ENCODE data around the gene FSTL4. TPM values are rescaled to one million over a fixed set of nuclear protein-coding genes. Genes with fewer than 3 reads are reported as not detected.
"Not testable (repeated sequence)": the region's sequence is repeated elsewhere in the genome, so short reads cannot be mapped to it uniquely, and the experiment has no call there.

FSTL4 gene
- total and polyA plus RNA-seq, 4 donors = 2.3 to 6.4 (median 5.5) TPM

DNA sequence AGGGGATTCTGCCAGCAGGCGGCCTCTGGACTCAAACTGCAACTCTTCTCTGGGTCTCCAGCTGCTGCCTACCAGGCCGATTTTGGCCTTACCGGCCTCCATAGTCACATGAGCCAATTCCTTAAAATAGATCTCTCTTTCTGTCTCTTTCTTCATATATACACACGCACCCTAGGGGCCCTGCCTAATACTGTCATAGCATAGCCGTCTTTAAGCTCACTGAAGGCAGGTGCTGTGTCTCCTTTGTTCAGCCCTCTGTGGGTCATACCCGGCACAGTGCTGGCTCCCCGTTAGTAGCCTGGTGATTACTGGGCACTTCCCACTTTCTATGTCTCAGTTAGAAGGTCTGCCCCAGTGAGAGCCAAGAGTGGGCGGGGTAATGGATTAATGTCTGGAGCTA lies 419.6 kb downstream of the FSTL4 start:
- no peak for DNase-seq (ENCODE audit: low read depth in 4 of 6, low spot score in 6 of 6)
- no peak overlapping the region for H3K27ac ChIP-seq (ENCODE audit: low read depth, low read length)
- no peaks in the 10 kb centered on the region for H3K36me3 ChIP-seq (ENCODE audit: control insufficient read depth, insufficient read depth, low read length)
- H3K4me1 ChIP-seq (ENCODE audit: control insufficient read depth, insufficient read depth, low read length) = no peaks in the 10 kb centered on the region
- 88% methylated on average over 8 of the region's 8 CpGs for WGBS (ENCODE audit: insufficient coverage)
- H3K9me3 ChIP-seq (ENCODE audit: control insufficient read depth, insufficient read depth, low read length) = no peaks in the 10 kb centered on the region
- no peaks in the 10 kb centered on the region for H3K27me3 ChIP-seq (ENCODE audit: control insufficient read depth, insufficient read depth, low read length)
- no peak overlapping the region for H3K4me3 ChIP-seq (ENCODE audit: low read depth, low read length)

DNA sequence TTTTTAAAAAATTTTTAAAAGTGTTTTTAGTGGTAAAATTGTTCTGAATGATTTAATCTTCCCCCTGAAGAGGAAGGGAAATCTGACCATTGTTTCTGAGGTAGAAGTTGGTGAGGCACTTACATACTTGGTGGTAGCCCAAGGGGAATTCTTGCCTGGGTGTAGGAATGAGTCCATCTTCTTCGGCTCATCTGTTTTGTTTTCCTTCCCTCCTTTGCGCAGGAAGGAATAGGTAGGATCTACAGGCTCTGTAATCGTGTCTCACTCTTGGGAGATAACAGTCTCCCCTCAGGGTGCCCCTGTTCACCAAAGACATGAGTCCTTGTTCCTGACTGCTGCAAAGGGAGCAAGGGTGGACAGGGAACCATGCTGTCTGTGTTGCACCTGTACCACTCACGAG lies 422.5 kb downstream of the FSTL4 start:
- no peaks in the 10 kb centered on the region for H3K36me3 ChIP-seq (ENCODE audit: control insufficient read depth, insufficient read depth, low read length)
- H3K4me1 ChIP-seq (ENCODE audit: control insufficient read depth, insufficient read depth, low read length) = no peaks in the 10 kb centered on the region
- no peaks in the 10 kb centered on the region for H3K27me3 ChIP-seq (ENCODE audit: control insufficient read depth, insufficient read depth, low read length)
- H3K9me3 ChIP-seq (ENCODE audit: control insufficient read depth, insufficient read depth, low read length) = no peaks in the 10 kb centered on the region
- 100% methylated on average over 2 of the region's 4 CpGs for WGBS (ENCODE audit: insufficient coverage)
- H3K4me3 ChIP-seq (ENCODE audit: low read depth, low read length) = no peak overlapping the region
- H3K27ac ChIP-seq (ENCODE audit: low read depth, low read length) = no peak overlapping the region
- no peak for DNase-seq (ENCODE audit: low read depth in 4 of 6, low spot score in 6 of 6)

DNA sequence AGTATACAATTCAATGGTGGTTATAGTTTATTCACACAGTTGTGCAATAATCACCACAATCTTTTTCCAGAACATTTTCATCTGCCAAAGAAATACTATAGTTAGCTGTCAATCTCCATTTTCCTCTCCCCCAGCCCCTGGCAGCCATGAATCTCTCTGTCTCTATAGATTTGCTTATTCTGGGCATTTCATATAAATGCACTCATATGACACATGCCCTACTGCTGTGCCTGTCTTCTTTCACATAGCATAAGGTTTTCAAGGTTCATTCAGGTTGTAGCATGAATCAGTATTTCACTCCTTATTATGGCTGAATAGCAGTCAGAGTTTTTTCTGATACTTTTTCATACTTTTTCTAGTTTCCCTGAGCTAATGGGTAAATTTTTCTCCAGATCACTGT lies 432.9 kb downstream of the FSTL4 start:
- no peaks in the 10 kb centered on the region for H3K9me3 ChIP-seq (ENCODE audit: control insufficient read depth, insufficient read depth, low read length)
- no peaks in the 10 kb centered on the region for H3K36me3 ChIP-seq (ENCODE audit: control insufficient read depth, insufficient read depth, low read length)
- DNase-seq (ENCODE audit: low read depth in 4 of 6, low spot score in 6 of 6) = no peak
- H3K27ac ChIP-seq (ENCODE audit: low read depth, low read length) = no peak overlapping the region
- H3K27me3 ChIP-seq (ENCODE audit: control insufficient read depth, insufficient read depth, low read length) = no peaks in the 10 kb centered on the region
- H3K4me3 ChIP-seq (ENCODE audit: low read depth, low read length) = no peak overlapping the region
- no peaks in the 10 kb centered on the region for H3K4me1 ChIP-seq (ENCODE audit: control insufficient read depth, insufficient read depth, low read length)

DNA sequence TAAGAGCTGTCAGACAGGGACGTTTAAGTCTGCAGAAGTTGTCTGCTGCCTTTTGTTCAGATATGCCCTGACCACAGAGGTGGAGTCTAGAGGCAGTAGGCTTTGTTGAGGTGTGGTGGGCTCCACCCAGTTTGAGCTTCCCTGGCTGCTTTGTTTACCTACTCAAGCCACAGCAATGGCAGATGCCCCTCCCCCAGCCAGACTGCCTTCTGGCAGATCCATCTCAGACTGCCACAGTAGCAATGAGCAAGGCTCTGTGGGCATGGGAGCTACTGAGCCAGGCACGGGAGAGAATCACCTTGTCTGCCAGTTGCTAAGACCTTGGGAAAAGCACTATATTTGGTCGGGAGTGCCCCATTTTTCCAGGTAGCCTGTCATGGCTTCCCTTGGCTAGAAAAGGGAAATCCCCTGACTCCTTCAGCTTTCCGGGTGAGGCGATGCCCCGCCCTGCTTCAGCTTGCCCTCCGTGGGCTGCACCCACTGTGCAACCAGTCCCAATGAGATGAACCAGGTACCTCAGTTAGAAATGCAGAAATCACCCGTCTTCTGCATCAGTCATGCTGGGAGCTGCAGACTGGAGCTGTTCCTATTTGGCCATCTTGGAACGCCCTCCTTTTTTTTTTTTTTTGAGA lies 441.5 kb downstream of the FSTL4 start:
- not testable (repeated sequence) for DNase-seq (ENCODE audit: low read depth in 4 of 6, low spot score in 6 of 6); H3K36me3 ChIP-seq (ENCODE audit: control insufficient read depth, insufficient read depth, low read length); H3K4me1 ChIP-seq (ENCODE audit: control insufficient read depth, insufficient read depth, low read length); H3K9me3 ChIP-seq (ENCODE audit: control insufficient read depth, insufficient read depth, low read length); H3K27ac ChIP-seq (ENCODE audit: low read depth, low read length); H3K4me3 ChIP-seq (ENCODE audit: low read depth, low read length); H3K27me3 ChIP-seq (ENCODE audit: control insufficient read depth, insufficient read depth, low read length)
- 82% methylated on average over 9 of the region's 9 CpGs for WGBS (ENCODE audit: insufficient coverage)

DNA sequence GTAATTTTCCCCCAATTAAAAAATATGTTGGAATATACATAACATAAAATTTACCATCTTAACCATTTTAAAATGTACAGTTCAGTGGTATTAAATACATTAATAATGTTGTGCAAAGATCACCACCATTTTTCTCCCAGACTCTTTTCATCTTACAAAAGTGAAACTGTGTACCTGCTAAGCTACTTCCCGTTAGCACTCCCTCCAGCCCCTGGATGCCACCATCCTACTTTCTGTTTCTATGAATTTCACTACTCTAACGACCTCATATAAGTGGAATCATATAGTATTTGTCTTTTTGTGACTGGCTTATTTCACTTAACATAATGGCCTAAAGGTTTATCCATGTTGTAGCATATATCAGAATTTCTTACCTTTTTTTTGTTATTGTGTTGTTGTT lies 447.6 kb downstream of the FSTL4 start:
- Histone ChIP-seq H3K4me1 (ENCODE audit: control insufficient read depth, insufficient read depth, low read length) (no peaks in the 10 kb centered on the region), H3K27me3 (ENCODE audit: control insufficient read depth, insufficient read depth, low read length) (no peaks in the 10 kb centered on the region), H3K36me3 (ENCODE audit: control insufficient read depth, insufficient read depth, low read length) (no peaks in the 10 kb centered on the region), H3K4me3 (ENCODE audit: low read depth, low read length) (no peak overlapping the region), H3K27ac (ENCODE audit: low read depth, low read length) (no peak overlapping the region), H3K9me3 (ENCODE audit: control insufficient read depth, insufficient read depth, low read length) (no peaks in the 10 kb centered on the region)
- WGBS (ENCODE audit: insufficient coverage) = no CpG with 5 or more reads among the region's 2 CpGs
- DNase-seq (ENCODE audit: low read depth in 4 of 6, low spot score in 6 of 6) = no peak

DNA sequence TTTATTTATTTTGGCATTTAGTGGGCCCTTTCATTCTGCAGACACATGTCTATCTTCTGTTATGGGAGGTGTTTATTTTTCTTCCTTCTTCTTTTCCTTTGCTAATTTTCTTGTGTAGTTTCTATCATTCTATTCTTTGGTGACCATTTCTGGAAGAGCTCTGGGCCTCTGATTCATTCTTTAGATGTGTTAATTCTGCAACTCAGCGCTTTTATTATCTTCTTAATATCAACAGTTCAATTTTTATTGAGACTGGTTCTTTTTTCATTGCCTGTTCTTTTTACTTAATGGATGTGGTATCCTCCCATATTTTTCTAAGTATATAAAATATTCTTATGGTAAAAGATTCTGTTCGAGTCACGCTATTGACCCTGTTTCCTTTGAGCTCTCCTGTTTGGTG lies 448.5 kb downstream of the FSTL4 start:
- no peak for DNase-seq (ENCODE audit: low read depth in 4 of 6, low spot score in 6 of 6)
- Histone ChIP-seq H3K4me1 (ENCODE audit: control insufficient read depth, insufficient read depth, low read length) (no peaks in the 10 kb centered on the region), H3K27ac (ENCODE audit: low read depth, low read length) (no peak overlapping the region), H3K27me3 (ENCODE audit: control insufficient read depth, insufficient read depth, low read length) (no peaks in the 10 kb centered on the region), H3K4me3 (ENCODE audit: low read depth, low read length) (no peak overlapping the region), H3K36me3 (ENCODE audit: control insufficient read depth, insufficient read depth, low read length) (no peaks in the 10 kb centered on the region), H3K9me3 (ENCODE audit: control insufficient read depth, insufficient read depth, low read length) (no peaks in the 10 kb centered on the region)
- no CpG with 5 or more reads among the region's 3 CpGs for WGBS (ENCODE audit: insufficient coverage)

DNA sequence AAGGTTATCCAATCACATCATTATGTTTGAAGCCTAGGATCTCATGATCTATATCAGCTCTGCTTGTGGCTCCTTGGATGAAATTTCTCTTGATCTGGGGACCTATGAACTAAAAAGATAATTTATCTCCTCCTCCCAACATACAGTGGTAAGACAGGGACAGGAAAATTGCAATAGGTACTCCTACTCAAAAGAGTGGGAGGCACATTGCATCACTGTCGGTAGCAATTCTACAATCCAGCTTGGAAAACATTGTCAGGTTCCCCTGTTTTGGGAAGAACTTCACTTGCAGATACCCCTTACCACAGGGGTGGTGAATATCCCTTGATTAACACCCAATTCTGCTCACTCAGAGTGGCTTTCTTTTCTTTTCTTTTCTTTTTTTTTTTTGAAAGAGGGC lies 452.8 kb downstream of the FSTL4 start:
- Histone ChIP-seq H3K27me3 (ENCODE audit: control insufficient read depth, insufficient read depth, low read length) (no peaks in the 10 kb centered on the region), H3K27ac (ENCODE audit: low read depth, low read length) (no peak overlapping the region), H3K36me3 (ENCODE audit: control insufficient read depth, insufficient read depth, low read length) (no peaks in the 10 kb centered on the region), H3K9me3 (ENCODE audit: control insufficient read depth, insufficient read depth, low read length) (no peaks in the 10 kb centered on the region), H3K4me3 (ENCODE audit: low read depth, low read length) (no peak overlapping the region), H3K4me1 (ENCODE audit: control insufficient read depth, insufficient read depth, low read length) (no peaks in the 10 kb centered on the region)
- WGBS (ENCODE audit: insufficient coverage) = 100% methylated on average over 1 of the region's 1 CpG
- DNase-seq (ENCODE audit: low read depth in 4 of 6, low spot score in 6 of 6) = no peak

DNA sequence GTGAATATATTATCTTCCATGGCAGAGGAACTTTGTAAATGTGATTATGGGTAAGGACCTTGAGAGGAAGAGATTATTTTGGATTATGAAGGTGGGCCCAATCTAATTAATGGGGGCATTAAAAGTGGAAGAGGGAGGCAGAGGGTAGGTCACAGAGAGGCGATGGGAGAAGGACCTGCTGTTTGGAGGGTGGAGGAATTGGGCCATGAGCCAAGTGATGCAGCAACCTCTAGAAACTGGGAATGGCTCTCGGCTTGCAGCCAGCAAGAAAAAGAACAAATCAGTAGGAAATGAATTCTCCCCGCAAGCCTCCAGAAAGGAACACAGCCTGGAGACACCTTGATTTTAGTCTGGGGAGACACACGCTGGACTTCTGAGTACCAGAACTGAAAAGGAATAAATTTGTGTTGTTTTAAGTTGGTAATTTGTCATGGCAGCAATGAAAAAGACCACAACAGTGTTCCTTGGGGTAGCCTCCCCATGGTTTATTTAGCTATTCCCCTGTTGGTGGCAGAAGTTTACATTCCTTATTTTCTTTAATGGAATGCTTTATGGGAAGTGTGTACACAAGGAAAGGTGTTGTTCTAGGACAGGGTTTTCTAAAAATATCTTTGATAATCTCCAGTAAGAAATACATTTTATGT lies 456.9 kb downstream of the FSTL4 start:
- H3K9me3 ChIP-seq (ENCODE audit: control insufficient read depth, insufficient read depth, low read length) = no peaks in the 10 kb centered on the region
- peak in 2 of 6 donors; percentile 19 to 48 for DNase-seq (ENCODE audit: low read depth in 4 of 6, low spot score in 6 of 6)
- H3K4me3 ChIP-seq (ENCODE audit: low read depth, low read length) = no peak overlapping the region
- no peaks in the 10 kb centered on the region for H3K27me3 ChIP-seq (ENCODE audit: control insufficient read depth, insufficient read depth, low read length)
- no peaks in the 10 kb centered on the region for H3K36me3 ChIP-seq (ENCODE audit: control insufficient read depth, insufficient read depth, low read length)
- WGBS (ENCODE audit: insufficient coverage) = 44% methylated on average over 4 of the region's 4 CpGs
- no peaks in the 10 kb centered on the region for H3K4me1 ChIP-seq (ENCODE audit: control insufficient read depth, insufficient read depth, low read length)
- no peak overlapping the region for H3K27ac ChIP-seq (ENCODE audit: low read depth, low read length)

DNA sequence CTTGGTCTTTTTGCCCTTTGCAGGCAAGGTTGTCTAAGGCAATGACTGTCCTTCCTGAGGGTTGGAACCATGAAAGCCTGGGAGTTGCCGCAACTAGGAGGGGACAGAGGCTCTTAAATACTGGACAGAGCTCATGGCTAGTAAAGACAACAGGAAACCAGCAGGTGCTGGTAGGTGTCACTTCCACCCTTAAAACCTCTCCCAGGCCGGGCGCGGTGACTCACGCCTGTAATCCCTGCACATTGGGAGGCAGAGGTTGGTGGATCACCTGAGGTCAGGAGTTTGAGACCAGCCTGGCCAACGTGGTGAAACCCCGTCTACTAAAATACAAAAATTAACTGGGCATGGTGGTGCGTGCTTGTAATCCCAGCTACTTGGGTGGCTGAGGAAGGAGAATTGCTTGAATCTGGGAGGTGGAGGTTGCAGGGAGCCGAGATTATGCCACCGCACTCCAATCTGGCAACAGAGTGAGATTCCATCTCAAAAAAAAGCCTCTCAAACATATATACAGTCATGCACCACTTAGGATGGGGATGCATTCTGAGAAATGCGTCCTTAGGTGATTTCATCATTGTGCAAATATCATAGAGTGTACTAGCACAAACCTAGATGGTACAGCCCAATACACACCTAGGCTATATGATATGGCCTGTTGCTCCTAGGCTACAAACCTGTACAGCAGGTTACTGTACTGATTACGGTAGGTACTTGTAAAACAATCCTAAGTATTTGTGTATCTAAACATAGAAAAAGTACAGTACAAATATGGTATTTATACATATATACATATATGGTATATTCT lies 457.9 kb downstream of the FSTL4 start:
- Histone ChIP-seq H3K4me1 (ENCODE audit: control insufficient read depth, insufficient read depth, low read length) (no peaks in the 10 kb centered on the region), H3K4me3 (ENCODE audit: low read depth, low read length) (no peak overlapping the region), H3K36me3 (ENCODE audit: control insufficient read depth, insufficient read depth, low read length) (no peaks in the 10 kb centered on the region), H3K9me3 (ENCODE audit: control insufficient read depth, insufficient read depth, low read length) (no peaks in the 10 kb centered on the region), H3K27me3 (ENCODE audit: control insufficient read depth, insufficient read depth, low read length) (no peaks in the 10 kb centered on the region), H3K27ac (ENCODE audit: low read depth, low read length) (no peak overlapping the region)
- no CpG with 5 or more reads among the region's 12 CpGs for WGBS (ENCODE audit: insufficient coverage)
- no peak for DNase-seq (ENCODE audit: low read depth in 4 of 6, low spot score in 6 of 6)
